GM15510 (cell line): ENCODE data around the gene KCNF1.

Experiments used
- POLR2A ChIP-seq: IDR thresholded peaks from 3 replicates; pipeline ENCODE4 v1.6.1; 2011; ENCODE audit warnings: borderline replicate concordance; ENCODE audit not compliant: insufficient read length; ENCODE audit errors: extremely low read depth

Gene KCNF1

DNA sequence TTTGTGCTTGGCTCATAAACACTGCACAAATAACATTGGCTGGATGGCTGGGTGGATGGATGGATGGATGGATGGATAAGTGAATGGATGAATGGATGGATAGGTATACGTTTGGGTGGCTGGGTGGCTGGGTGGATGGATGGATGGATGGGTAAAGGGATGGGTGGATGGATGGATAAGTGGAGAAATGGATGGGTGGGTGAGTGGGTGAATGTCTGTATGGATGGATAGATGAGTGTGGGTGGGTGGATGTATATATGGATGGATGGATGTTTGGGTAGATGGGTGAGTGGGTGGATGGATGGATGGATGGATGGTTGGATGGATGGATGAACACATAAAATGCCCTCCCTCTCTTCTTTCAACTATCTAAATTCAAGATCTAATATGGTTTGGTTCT lies 38.1 kb downstream of the KCNF1 start:
- no peak for TF ChIP-seq POLR2A

DNA sequence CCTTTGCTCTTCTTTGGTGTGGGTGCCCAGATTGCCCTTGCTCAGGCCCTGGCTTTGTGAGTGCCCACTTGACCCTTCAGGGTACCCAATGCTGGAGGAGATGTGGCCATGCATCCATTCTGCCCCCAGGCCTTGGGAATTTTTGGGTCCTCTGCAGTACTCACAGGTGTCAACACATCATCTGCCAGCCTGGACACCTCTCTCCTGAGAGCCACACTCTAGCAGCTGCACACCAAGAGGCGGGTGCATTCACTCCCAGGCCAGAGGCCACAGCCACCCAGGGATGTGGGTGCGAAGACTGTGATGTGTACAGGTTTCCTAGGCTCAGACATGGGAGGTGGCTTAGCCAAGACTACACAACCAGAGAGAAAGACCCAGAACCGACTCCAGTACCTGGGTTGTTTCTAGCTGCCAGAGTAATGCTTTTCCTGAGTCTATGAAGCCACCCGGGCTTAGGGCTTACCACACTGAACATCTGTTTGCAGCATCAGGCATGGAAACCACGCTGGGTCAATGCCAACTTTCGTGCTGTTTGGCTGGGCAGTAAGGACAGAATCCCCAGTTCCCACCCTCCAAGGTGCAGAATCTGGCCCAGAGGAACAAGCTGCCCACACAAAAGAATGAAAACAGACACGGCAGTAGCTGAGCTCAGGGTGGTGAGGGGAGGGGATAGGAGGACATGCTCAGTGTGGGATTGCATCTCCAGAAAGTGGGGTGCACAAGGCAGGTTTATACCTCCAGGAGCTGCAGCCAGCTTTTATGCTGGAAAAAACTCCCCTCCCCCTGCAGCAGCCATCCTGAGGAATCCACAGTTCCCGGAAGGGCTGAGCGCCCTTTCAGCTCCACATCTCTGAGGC lies 40.1 kb downstream of the KCNF1 start:
- TF ChIP-seq POLR2A: no peak

DNA sequence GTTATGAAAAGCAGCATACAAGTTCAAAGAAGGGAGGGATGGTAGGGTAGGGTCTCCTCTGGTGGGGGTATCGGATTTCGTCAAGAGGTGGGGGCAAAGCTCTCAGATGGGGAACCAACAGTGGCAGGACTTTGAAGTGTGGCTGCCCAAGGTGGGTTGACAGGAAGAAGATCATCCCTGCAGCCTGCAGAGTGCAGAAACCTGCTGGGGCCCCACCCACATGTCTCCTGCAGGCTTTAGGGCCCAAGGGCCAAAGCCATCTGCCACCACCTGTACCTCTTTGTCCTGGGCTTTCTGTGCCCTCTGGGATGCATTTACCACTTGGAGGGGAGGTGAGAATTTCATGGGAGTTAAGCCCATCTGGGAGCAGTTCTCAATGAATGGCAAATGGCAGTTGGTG lies 42.7 kb downstream of the KCNF1 start:
- TF ChIP-seq POLR2A: no peak

DNA sequence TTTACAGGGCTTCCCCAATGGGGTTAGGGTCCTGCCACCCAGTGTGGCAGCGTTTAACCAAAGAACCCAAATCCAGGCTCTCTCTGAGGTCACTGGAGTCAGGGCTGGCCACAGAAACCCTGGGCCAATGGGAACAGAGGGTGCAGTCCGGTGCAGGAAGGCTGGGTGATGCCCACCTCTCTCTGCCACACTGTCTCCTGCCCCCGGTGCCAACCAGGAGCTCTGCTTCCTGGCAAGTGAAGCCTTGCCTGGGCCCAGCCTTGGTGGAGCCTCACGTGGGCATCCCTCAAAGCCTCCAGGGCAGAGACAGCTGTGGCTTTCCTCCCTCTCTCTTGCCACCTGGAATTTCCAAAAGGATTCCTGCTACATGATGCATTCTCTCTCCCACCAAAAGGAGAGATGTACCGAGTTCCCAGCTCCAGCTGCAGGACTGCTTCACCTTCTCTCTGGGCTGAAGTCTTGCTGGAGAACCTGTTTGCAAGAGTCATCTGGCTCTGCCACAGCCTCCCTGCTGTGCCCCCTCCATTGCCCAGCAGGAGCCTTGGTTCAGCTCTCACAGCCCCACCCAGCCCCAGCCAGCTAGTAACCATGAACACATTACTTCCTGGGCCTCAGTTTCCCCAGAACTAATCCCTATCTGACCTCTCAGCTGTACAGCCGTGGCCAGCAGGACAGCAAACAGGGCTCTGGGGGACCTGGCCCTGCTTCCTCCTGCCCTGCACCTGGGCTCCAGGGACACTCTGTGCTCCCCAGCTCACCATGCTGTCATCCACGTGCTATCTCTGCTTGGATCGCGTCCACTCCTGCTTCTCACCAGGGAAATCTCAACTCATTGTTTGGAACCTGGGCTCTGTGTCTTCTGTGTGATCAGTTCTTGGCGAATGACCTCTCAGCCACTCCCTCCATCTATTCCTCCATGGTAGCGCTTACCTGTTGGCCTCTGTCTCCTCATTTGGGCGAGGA lies 43.4 kb downstream of the KCNF1 start:
- no peak for TF ChIP-seq POLR2A

DNA sequence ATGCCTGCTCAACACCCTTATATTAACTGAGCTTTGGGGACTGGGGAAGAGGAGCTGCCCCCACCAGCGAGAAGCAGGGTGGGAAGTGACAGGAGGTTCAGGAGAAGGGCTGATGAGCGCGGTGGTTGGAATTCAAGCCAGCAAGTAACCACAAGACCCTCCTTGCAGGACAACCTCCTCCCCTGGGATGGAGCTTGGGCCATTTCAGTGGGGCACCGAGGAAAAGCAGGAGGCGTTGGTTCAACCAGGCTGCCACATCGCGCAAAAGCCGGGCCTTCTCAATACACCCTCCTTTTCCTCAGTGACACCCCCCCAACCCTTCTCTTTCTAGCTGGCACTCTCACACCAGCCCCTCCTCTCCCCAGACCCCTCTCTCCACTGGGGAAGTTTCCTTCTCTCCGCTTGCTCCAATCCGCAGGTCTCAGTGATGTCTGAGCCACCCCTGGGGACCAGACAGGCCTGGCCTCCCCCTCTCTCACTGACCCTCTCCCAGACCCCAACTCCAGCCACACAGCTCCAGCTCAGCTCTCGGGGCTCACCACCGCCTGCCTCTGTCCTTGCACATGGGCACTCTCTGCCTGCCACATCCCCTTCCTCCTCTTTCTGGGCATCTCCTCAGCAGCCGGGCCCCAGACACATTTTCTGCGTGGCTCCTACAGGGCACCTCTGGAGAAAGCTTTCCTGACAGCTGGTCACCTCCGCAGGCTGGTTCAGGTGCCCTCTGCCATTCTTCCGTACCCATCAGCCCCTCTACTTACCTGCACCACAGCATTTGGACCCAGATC lies 44.5 kb downstream of the KCNF1 start:
- TF ChIP-seq POLR2A: no peak

DNA sequence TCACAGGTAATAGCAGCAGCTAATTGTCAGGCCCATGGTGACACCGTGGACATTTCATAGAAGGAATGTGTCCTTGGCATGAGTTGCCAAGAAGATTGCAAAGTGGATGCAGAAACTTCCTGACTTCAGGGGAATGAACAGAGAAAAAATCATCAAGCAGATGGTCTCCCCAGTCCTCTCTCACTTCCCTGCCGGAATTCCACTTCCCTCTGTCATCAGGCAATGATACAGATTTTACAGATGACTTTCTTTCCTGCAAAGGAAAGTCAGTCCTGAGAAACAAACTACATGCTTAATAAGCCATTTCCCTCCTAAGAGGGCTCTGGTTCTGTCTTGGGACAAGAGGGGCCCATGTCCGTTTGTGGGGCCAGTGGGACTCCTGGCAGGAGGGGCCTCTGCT lies 45.7 kb downstream of the KCNF1 start:
- TF ChIP-seq POLR2A: no peak

DNA sequence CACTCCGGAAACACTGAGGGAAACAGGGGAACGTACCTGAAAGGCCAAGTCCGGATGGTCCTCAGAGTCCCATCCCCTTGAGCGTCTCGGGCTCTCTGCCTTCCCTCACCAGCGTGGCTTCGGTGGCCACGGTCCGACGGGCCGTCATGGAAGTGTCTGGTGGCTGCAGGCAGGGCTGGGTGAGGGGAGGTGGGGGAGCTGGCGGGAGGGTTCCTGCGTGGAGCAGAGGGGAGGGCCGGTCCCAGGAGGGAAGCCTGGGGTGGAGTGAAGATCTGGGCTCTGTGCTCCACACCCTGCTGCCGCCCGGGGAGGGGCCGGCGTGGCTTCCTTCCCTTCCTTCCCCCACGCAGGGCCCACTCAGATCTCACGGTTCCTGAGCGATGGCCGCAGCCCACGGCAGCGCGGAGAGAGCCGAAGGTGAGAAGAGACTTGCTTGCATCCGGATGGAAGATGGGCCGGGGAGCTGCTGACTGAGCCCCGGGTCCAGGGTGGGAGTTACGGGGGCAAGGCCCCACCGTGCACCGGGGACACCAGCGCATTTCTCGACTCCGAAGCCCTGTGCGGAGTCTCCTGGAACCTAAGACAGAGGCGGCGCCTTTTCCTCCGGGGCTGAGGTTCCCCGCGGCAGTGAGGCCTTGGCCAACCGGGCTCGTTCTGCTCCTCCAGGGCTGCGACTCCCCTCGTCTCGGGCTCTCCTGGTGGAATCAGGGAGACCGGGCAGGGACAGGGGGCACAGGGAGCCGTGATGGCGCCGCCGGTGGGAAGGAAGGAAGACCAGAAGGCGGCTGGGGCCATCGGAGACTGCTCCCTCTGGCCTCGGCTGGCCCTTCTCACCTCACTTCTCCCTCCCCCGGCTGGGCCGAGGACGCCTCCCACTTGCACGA lies 49.1 kb downstream of the KCNF1 start:
- no peak for TF ChIP-seq POLR2A

DNA sequence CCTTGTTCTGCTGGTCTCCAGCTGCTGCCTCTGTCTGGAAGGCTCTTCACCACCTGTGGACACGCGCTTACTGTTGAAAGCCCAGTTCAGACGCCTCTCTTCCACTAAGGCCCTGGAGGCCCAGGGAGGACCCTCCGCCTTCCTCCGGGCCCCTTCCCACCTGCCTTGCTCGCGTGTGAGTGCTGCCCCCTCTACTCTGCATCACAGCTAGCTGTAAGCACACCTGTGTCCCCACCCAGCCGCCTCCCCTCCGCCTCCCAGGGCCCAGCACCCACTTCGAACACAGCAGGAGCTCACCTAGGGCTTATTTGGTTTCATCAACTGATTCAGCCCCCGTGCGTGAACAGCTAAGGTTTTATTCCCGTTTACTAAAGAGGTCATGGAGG lies 49.7 kb downstream of the KCNF1 start:
- no peak for TF ChIP-seq POLR2A

DNA sequence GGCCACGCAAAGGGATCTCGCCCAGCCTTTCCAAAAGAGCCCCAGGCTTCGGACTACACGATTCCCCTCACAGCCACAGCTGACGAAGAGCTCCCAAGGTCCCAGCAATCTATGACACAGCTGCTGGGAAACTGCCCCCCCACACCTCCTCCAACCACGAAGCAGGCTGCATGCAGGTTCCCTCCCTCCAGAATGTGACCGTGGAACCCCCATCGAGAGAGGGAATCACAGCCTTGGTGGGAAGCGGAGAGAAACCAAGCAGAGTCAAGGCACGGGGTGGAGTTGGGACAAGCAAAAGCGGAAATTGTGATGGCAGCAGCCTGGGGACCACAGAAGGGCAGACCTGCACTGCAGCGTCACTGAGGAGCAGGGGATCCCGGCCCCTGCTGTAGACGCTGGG lies 50.3 kb downstream of the KCNF1 start:
- no peak for TF ChIP-seq POLR2A

DNA sequence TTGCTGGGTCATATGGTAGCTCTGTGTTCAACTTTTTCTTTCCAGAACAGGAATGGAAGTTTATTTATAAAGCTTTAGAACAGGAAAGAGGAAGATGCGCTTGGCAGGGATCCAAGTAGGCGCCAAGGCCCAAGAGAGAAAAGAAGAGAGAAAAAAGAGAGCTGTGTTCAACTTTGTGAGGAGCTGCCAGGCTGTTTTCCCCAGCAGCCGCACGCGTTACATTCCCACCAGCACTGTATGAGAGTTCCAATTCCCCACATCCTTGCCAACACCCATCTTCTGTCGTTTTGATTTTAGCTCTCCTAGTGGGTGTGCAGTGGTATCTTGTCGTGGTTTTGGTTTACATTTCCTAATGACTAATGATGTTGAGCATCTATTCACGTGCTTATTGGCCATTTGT lies 51.4 kb downstream of the KCNF1 start:
- no peak for TF ChIP-seq POLR2A
